ENCODE measurements around the gene FLNB.

FLNB gene

GRCh38 chr3:58021072-58021959, 13.1 kb downstream of the FLNB start:
- WGBS = 63% methylated on average over 8 of the region's 8 CpGs

GRCh38 chr3:58021962-58022361, 13.7 kb downstream of the FLNB start:
- H2BK12ac ChIP-seq (ENCODE audit: low read length in 2 of 2) = no peak overlapping the region
- H3K23ac ChIP-seq (ENCODE audit: low read length in 2 of 2) = no peak overlapping the region
- H2BK120ac ChIP-seq (ENCODE audit: low read depth, low read length) = no peak overlapping the region
- H3K18ac ChIP-seq (ENCODE audit: low read depth in 1 of 2, low read length in 2 of 2) = no peak overlapping the region
- DNase-seq = no peak
- no peak overlapping the region for H3K4ac ChIP-seq (ENCODE audit: low read depth in 1 of 2, low read length in 2 of 2)
- no peak overlapping the region for H3K9ac ChIP-seq (ENCODE audit: low read length)
- no peaks in the 10 kb centered on the region for H3K9me3 ChIP-seq (ENCODE audit: control insufficient read depth, low read length)
- H2AK5ac ChIP-seq (ENCODE audit: low read length, severe bottlenecking) = peak overlapping the region; percentile 36
- no peak overlapping the region for H4K8ac ChIP-seq (ENCODE audit: low read length)
- WGBS = 84% methylated on average over 3 of the region's 5 CpGs
- H3K4me1 ChIP-seq (ENCODE audit: control insufficient read depth, insufficient read depth, low read depth, low read length) = peaks cover 39% of the 10 kb centered on the region
- H2BK15ac ChIP-seq (ENCODE audit: low read depth, poor library complexity, severe bottlenecking) = no peak overlapping the region
- H4K91ac ChIP-seq (ENCODE audit: low read length) = no peak overlapping the region
- H2BK5ac ChIP-seq (ENCODE audit: low read depth, low read length, poor library complexity, severe bottlenecking) = no peak overlapping the region
- no peak overlapping the region for H3K4me3 ChIP-seq (ENCODE audit: insufficient read depth in 1 of 2, low read depth in 1 of 2, low read length in 2 of 2)
- H3K14ac ChIP-seq (ENCODE audit: low read length in 2 of 2) = no peak overlapping the region
- H3K27ac ChIP-seq (ENCODE audit: low read length, poor library complexity, severe bottlenecking) = no peak overlapping the region
- H3K36me3 ChIP-seq (ENCODE audit: control insufficient read depth in 1 of 2, insufficient read depth in 2 of 2, low read depth in 1 of 2, low read length in 2 of 2) = no peaks in the 10 kb centered on the region
- no peak overlapping the region for H3K4me2 ChIP-seq (ENCODE audit: low read length, poor library complexity, severe bottlenecking)
- no peaks in the 10 kb centered on the region for H3K27me3 ChIP-seq (ENCODE audit: control insufficient read depth in 1 of 2, insufficient read depth in 1 of 2, low read length in 2 of 2)
- H3K79me1 ChIP-seq (replicated peaks; ENCODE audit: low read length, poor library complexity, severe bottlenecking) = peaks cover 8% of the 10 kb centered on the region
- no peak overlapping the region for H2AFZ ChIP-seq (ENCODE audit: low read depth, low read length)

More at GRCh38 chr3:58021072-58021959, 13.1 kb downstream of the FLNB start:
- Histone ChIP-seq H3K27me3 (ENCODE audit: control insufficient read depth in 1 of 2, insufficient read depth in 1 of 2, low read length in 2 of 2) (no peaks in the 10 kb centered on the region), H2BK5ac (ENCODE audit: low read depth, low read length, poor library complexity, severe bottlenecking) (no peak overlapping the region), H2AK5ac (ENCODE audit: low read length, severe bottlenecking) (peak overlapping the region; percentile 97), H3K9ac (ENCODE audit: low read length) (no peak overlapping the region), H3K4me2 (ENCODE audit: low read length, poor library complexity, severe bottlenecking) (no peak overlapping the region), H3K4me1 (ENCODE audit: control insufficient read depth, insufficient read depth, low read depth, low read length) (peaks cover 37% of the 10 kb centered on the region), H3K79me1 (replicated peaks; ENCODE audit: low read length, poor library complexity, severe bottlenecking) (peaks cover 8% of the 10 kb centered on the region), H2AFZ (ENCODE audit: low read depth, low read length) (no peak overlapping the region), H3K36me3 (ENCODE audit: control insufficient read depth in 1 of 2, insufficient read depth in 2 of 2, low read depth in 1 of 2, low read length in 2 of 2) (no peaks in the 10 kb centered on the region), H3K27ac (ENCODE audit: low read length, poor library complexity, severe bottlenecking) (no peak overlapping the region), H2BK12ac (ENCODE audit: low read length in 2 of 2) (peak overlapping the region in 1 of 2 experiments; percentile 4), H3K18ac (ENCODE audit: low read depth in 1 of 2, low read length in 2 of 2) (peak overlapping the region; percentile 8 to 65), H4K8ac (ENCODE audit: low read length) (peak overlapping the region; percentile 0), H4K91ac (ENCODE audit: low read length) (no peak overlapping the region), H3K14ac (ENCODE audit: low read length in 2 of 2) (peak overlapping the region in 1 of 2 experiments; percentile 87), H3K23ac (ENCODE audit: low read length in 2 of 2) (no peak overlapping the region), H2BK120ac (ENCODE audit: low read depth, low read length) (no peak overlapping the region), H3K9me3 (ENCODE audit: control insufficient read depth, low read length) (no peaks in the 10 kb centered on the region), H3K4ac (ENCODE audit: low read depth in 1 of 2, low read length in 2 of 2) (peak overlapping the region in 1 of 2 experiments; percentile 47), H3K4me3 (ENCODE audit: insufficient read depth in 1 of 2, low read depth in 1 of 2, low read length in 2 of 2) (no peak overlapping the region), H2BK15ac (ENCODE audit: low read depth, poor library complexity, severe bottlenecking) (no peak overlapping the region)
- DNase-seq = no peak

- no peak overlapping the region for H3K14ac ChIP-seq (ENCODE audit: low read length in 2 of 2)
- H3K79me1 ChIP-seq (replicated peaks; ENCODE audit: low read length, poor library complexity, severe bottlenecking) = peaks cover 8% of the 10 kb centered on the region
- no peak overlapping the region for H2BK12ac ChIP-seq (ENCODE audit: low read length in 2 of 2)
- H3K9me3 ChIP-seq (ENCODE audit: control insufficient read depth, low read length) = no peaks in the 10 kb centered on the region
- no peak overlapping the region for H2AK5ac ChIP-seq (ENCODE audit: low read length, severe bottlenecking)
- H4K8ac ChIP-seq (ENCODE audit: low read length) = no peak overlapping the region
- H3K4me2 ChIP-seq (ENCODE audit: low read length, poor library complexity, severe bottlenecking) = no peak overlapping the region
- H3K9ac ChIP-seq (ENCODE audit: low read length) = no peak overlapping the region
- no peak overlapping the region for H4K91ac ChIP-seq (ENCODE audit: low read length)
- whole genome bisulfite sequencing = 100% methylated on average over 1 of the region's 3 CpGs
- no peak overlapping the region for H3K4ac ChIP-seq (ENCODE audit: low read depth in 1 of 2, low read length in 2 of 2)
- no peak overlapping the region for H3K27ac ChIP-seq (ENCODE audit: low read length, poor library complexity, severe bottlenecking)
- H2BK5ac ChIP-seq (ENCODE audit: low read depth, low read length, poor library complexity, severe bottlenecking) = no peak overlapping the region
- H3K23ac ChIP-seq (ENCODE audit: low read length in 2 of 2) = no peak overlapping the region
- no peaks in the 10 kb centered on the region for H3K36me3 ChIP-seq (ENCODE audit: control insufficient read depth in 1 of 2, insufficient read depth in 2 of 2, low read depth in 1 of 2, low read length in 2 of 2)
- H3K27me3 ChIP-seq (ENCODE audit: control insufficient read depth in 1 of 2, insufficient read depth in 1 of 2, low read length in 2 of 2) = no peaks in the 10 kb centered on the region
- H2AFZ ChIP-seq (ENCODE audit: low read depth, low read length) = no peak overlapping the region
- H3K4me1 ChIP-seq (ENCODE audit: control insufficient read depth, insufficient read depth, low read depth, low read length) = peaks cover 38% of the 10 kb centered on the region
- H2BK120ac ChIP-seq (ENCODE audit: low read depth, low read length) = no peak overlapping the region
- no peak overlapping the region for H3K4me3 ChIP-seq (ENCODE audit: insufficient read depth in 1 of 2, low read depth in 1 of 2, low read length in 2 of 2)
- H2BK15ac ChIP-seq (ENCODE audit: low read depth, poor library complexity, severe bottlenecking) = no peak overlapping the region
- DNase-seq = peak; percentile 34
- H3K18ac ChIP-seq (ENCODE audit: low read depth in 1 of 2, low read length in 2 of 2) = no peak overlapping the region
Observed at GRCh38 chr3:58022490-58022889, 14.3 kb downstream of the FLNB start.

- Histone ChIP-seq H3K9ac (ENCODE audit: low read length) (no peak overlapping the region), H3K9me3 (ENCODE audit: control insufficient read depth, low read length) (no peaks in the 10 kb centered on the region), H3K23ac (ENCODE audit: low read length in 2 of 2) (no peak overlapping the region), H2BK12ac (ENCODE audit: low read length in 2 of 2) (no peak overlapping the region), H3K18ac (ENCODE audit: low read depth in 1 of 2, low read length in 2 of 2) (no peak overlapping the region), H3K27ac (ENCODE audit: low read length, poor library complexity, severe bottlenecking) (no peak overlapping the region), H3K14ac (ENCODE audit: low read length in 2 of 2) (no peak overlapping the region), H2BK120ac (ENCODE audit: low read depth, low read length) (no peak overlapping the region), H3K36me3 (ENCODE audit: control insufficient read depth in 1 of 2, insufficient read depth in 2 of 2, low read depth in 1 of 2, low read length in 2 of 2) (no peaks in the 10 kb centered on the region), H4K91ac (ENCODE audit: low read length) (no peak overlapping the region), H3K4me1 (ENCODE audit: control insufficient read depth, insufficient read depth, low read depth, low read length) (peaks cover 38% of the 10 kb centered on the region), H2BK5ac (ENCODE audit: low read depth, low read length, poor library complexity, severe bottlenecking) (no peak overlapping the region), H2AFZ (ENCODE audit: low read depth, low read length) (no peak overlapping the region), H3K4me2 (ENCODE audit: low read length, poor library complexity, severe bottlenecking) (no peak overlapping the region), H3K4me3 (ENCODE audit: insufficient read depth in 1 of 2, low read depth in 1 of 2, low read length in 2 of 2) (no peak overlapping the region), H4K8ac (ENCODE audit: low read length) (no peak overlapping the region), H3K4ac (ENCODE audit: low read depth in 1 of 2, low read length in 2 of 2) (no peak overlapping the region), H2BK15ac (ENCODE audit: low read depth, poor library complexity, severe bottlenecking) (no peak overlapping the region), H3K79me1 (replicated peaks; ENCODE audit: low read length, poor library complexity, severe bottlenecking) (peaks cover 8% of the 10 kb centered on the region), H3K27me3 (ENCODE audit: control insufficient read depth in 1 of 2, insufficient read depth in 1 of 2, low read length in 2 of 2) (no peaks in the 10 kb centered on the region), H2AK5ac (ENCODE audit: low read length, severe bottlenecking) (no peak overlapping the region)
- DNase-seq = no peak
- WGBS = 96% methylated on average over 2 of the region's 2 CpGs
Observed at GRCh38 chr3:58023531-58023930, 15.3 kb downstream of the FLNB start.

All from mesenchymal stem cell (in vitro differentiated cells and primary cell).